NCI-H1417 treated with DMSO at 0.1 percent for 48 hours (cell line): ENCODE measurements around the gene OPN1MW3.
"Not testable (repeated sequence)": the region's sequence is repeated elsewhere in the genome, so short reads cannot be mapped to it uniquely, and the experiment has no call there.

Experiments used
- DNase-seq: peaks from one replicate; lab custom pipeline; 2025; lab: John Stamatoyannopoulos, UW

The OPN1MW3 gene

GRCh38 chrX:154296731-154297130 is 39.3 kb downstream of the OPN1MW3 start:
- DNase-seq, result no peak

GRCh38 chrX:154298312-154298711 is 40.9 kb downstream of the OPN1MW3 start:
- no peak for DNase-seq

- DNase-seq, result no peak
Observed at GRCh38 chrX:154300816-154301215, 43.4 kb downstream of the OPN1MW3 start.

GRCh38 chrX:154302998-154303397 is 45.6 kb downstream of the OPN1MW3 start:
- DNase-seq, result not testable (repeated sequence)

GRCh38 chrX:154303476-154303875 is 46.1 kb downstream of the OPN1MW3 start:
- DNase-seq, result no peak

GRCh38 chrX:154304846-154305245 is 47.5 kb downstream of the OPN1MW3 start:
- DNase-seq, result no peak

GRCh38 chrX:154305541-154306205 is 48.3 kb downstream of the OPN1MW3 start:
- no peak for DNase-seq

GRCh38 chrX:154307202-154307601 is 49.8 kb downstream of the OPN1MW3 start:
- no peak for DNase-seq

- DNase-seq, result no peak
Observed at GRCh38 chrX:154308108-154308946, 50.9 kb downstream of the OPN1MW3 start.

- no peak for DNase-seq
Observed at GRCh38 chrX:154309041-154309775, 51.8 kb downstream of the OPN1MW3 start.

- DNase-seq, result no peak
Observed at GRCh38 chrX:154310616-154311536, 53.5 kb downstream of the OPN1MW3 start.

GRCh38 chrX:154312116-154312515 is 54.7 kb downstream of the OPN1MW3 start:
- DNase-seq, result no peak

GRCh38 chrX:154313147-154313546 is 55.8 kb downstream of the OPN1MW3 start:
- no peak for DNase-seq

GRCh38 chrX:154315416-154315815 is 58.0 kb downstream of the OPN1MW3 start:
- DNase-seq, result no peak

- DNase-seq, result no peak
Observed at GRCh38 chrX:154317391-154317995, 60.1 kb downstream of the OPN1MW3 start.

GRCh38 chrX:154320406-154320805 is 63.0 kb downstream of the OPN1MW3 start:
- DNase-seq, result no peak
